ENCODE measurements around the gene LMOD1. TPM values are rescaled to one million over a fixed set of nuclear protein-coding genes. Genes with fewer than 3 reads are reported as not detected.

LMOD1 gene
- total and polyA plus RNA-seq, 2 of the 8 experiments (the other 6 are each of a cell fraction or from before 2014, with no cell fraction given) = 0.77 to 1.4 TPM

GRCh38 chr1:201982623-201983379 is 36.5 kb upstream of the LMOD1 start, which contains the start of gene RNPEP:
Gene RNPEP, plus strand, starts transcription at chr1:201982648. Its CDS starts 19 bp downstream, at chr1:201982667.
- H4K20me1 ChIP-seq (replicated peaks in 1 of 2; ENCODE audit: control insufficient read depth in 1 of 2, insufficient read depth in 2 of 2, low read length in 2 of 2) = peaks cover 0 to 2% of the 10 kb centered on the region in 2 experiments
- peak within 1 kb of the TSS; percentile 55 to 75 (median 70); a peak in 6 of 7 replicates for H3K9ac ChIP-seq (replicated peaks in 1 of 4; ENCODE audit: extremely low read depth in 1 of 4, low read depth in 3 of 4, low read length in 3 of 4)
- peak within 1 kb of the TSS; percentile 95 for H2AFZ ChIP-seq (ENCODE audit: low read length)
- H4K91ac ChIP-seq (replicated peaks; ENCODE audit: insufficient read length, low read length) = peak within 1 kb of the TSS; percentile 73
- H2AK5ac ChIP-seq (ENCODE audit: low read depth, low read length) = no peak within 1 kb of the TSS
- peak within 1 kb of the TSS; percentile 95 for H3K56ac ChIP-seq (replicated peaks; ENCODE audit: insufficient read length, low read depth, low read length)
- H3K18ac ChIP-seq (ENCODE audit: extremely low read depth, low read length) = peak within 1 kb of the TSS; percentile 95
- H3K23ac ChIP-seq (ENCODE audit: insufficient read length) = no peak within 1 kb of the TSS
- POLR2A ChIA-PET (ENCODE audit: partially characterized antibody) = interaction anchor here (0.6 to 2.6 kb wide), 12 partner anchors 9 to 104 kb away, joined by 3 to 11 read pairs (median 5); partner anchors contain the start of genes ELF3 and TIMM17A
- H2BK12ac ChIP-seq (ENCODE audit: low read depth, low read length) = peak within 1 kb of the TSS; percentile 27; the same call in 1 of the 2 replicates
- H3K14ac ChIP-seq (ENCODE audit: insufficient read length) = no peak within 1 kb of the TSS
- peaks cover 0 to 3% (median 0%) of the 10 kb centered on the region in 4 experiments; a peak in 1 of 7 replicates for H3K27me3 ChIP-seq (replicated peaks in 1 of 4; ENCODE audit: control insufficient read depth in 3 of 4, extremely low read depth in 1 of 4, insufficient read depth in 3 of 4, low read length in 3 of 4)
- CTCF ChIA-PET (ENCODE audit: partially characterized antibody) = interaction anchor here (0.7 to 7.3 kb wide), 11 partner anchors 10 to 140 kb away, joined by 3 to 44 read pairs (median 5); no protein-coding TSS in a partner anchor
- WGBS, 2 experiments (ENCODE audit: extremely low coverage in 1 of 2, insufficient coverage in 1 of 2, insufficient read length in 1 of 2, insufficient replicate concordance in 2 of 2, low coverage in 1 of 2, low lambda C conversion rate in 2 of 2, missing lambda C conversion rate in 1 of 2) = 2% methylated on average over 65 of the region's 80 CpGs; no CpG with 5 or more reads in 1 of the 2 experiments
- peak within 1 kb of the TSS; percentile 86 for H3K4me2 ChIP-seq (ENCODE audit: insufficient read depth in 1 of 2, low read depth in 2 of 2, low read length in 2 of 2)
- H3K27ac ChIP-seq (ENCODE audit: low read depth, low read length) = peak within 1 kb of the TSS; percentile 13; the same call in 1 of the 2 replicates
- peak within 1 kb of the TSS; percentile 76 for H4K8ac ChIP-seq (ENCODE audit: extremely low read depth, insufficient read depth, low read length)
- peaks cover 6% of the 10 kb centered on the region for H3K23me2 ChIP-seq (ENCODE audit: low read depth, low read length)
- peak within 1 kb of the TSS; percentile 83 for H3K4ac ChIP-seq (replicated peaks; ENCODE audit: insufficient read length, low read depth, low read length)
- H2BK15ac ChIP-seq (ENCODE audit: low read length) = peak within 1 kb of the TSS; percentile 98
- peaks cover 2% of the 10 kb centered on the region; the same call in 1 of the 2 replicates for H3K79me1 ChIP-seq (ENCODE audit: low read depth, low read length)
- H3K36me3 ChIP-seq (ENCODE audit: control insufficient read depth in 2 of 4, insufficient read depth in 4 of 4, low read length in 3 of 4) = no peaks in the 10 kb centered on the region
- DNase-seq (ENCODE audit: low read depth in 1 of 2, low spot score in 2 of 2) (peak in 1 of 2 experiments; percentile 85), FAIRE-seq (no peak)
- H3K4me3 ChIP-seq (ENCODE audit: extremely low read depth in 1 of 4, insufficient read depth in 2 of 4, low read depth in 3 of 4, low read length in 4 of 4) = peak within 1 kb of the TSS; percentile 78 to 87 (median 82)
- H2BK5ac ChIP-seq (ENCODE audit: low read depth, low read length) = no peak within 1 kb of the TSS; the same call in 1 of the 2 replicates
- H2BK120ac ChIP-seq (replicated peaks; ENCODE audit: low read depth, low read length) = no peak within 1 kb of the TSS
- no peaks in the 10 kb centered on the region for H3K9me3 ChIP-seq (ENCODE audit: insufficient read depth in 2 of 2, low read depth in 1 of 2, low read length in 1 of 2)
- H3K79me2 ChIP-seq (ENCODE audit: control insufficient read depth in 1 of 2, insufficient read depth in 2 of 2, low read length in 2 of 2) = peaks cover 3 to 38% of the 10 kb centered on the region in 2 experiments; a peak in 3 of 4 replicates
- H2BK20ac ChIP-seq (ENCODE audit: low read length) = no peak within 1 kb of the TSS; the same call in 1 of the 2 replicates
- H4K5ac ChIP-seq (ENCODE audit: insufficient read length, low read depth, low read length) = peak within 1 kb of the TSS; percentile 59
- H3K4me1 ChIP-seq (replicated peaks in 1 of 4; ENCODE audit: control insufficient read depth in 3 of 4, insufficient read depth in 4 of 4, low read length in 3 of 4) = peaks cover 0 to 4% (median 2%) of the 10 kb centered on the region in 4 experiments; a peak in 5 of 7 replicates
- TF ChIP-seq CHD1 (IDR thresholded peaks at IDR 0.05; ENCODE audit: low read depth, low read length) (no peak), SP2 (IDR thresholded peaks at IDR 0.05; ENCODE audit: low read length) (no peak), SP4 (IDR thresholded peaks at IDR 0.05; ENCODE audit: low read length) (no peak), SIRT6 (IDR thresholded peaks at IDR 0.05; ENCODE audit: low read length) (no peak), EP300 (IDR thresholded peaks at IDR 0.05; ENCODE audit: borderline replicate concordance in 1 of 2, low read depth in 2 of 2, low read length in 2 of 2) (0 out of 3 replicates have a peak, but pooled peaks of 1 of the 2 experiments have one; percentile 6), KDM1A (IDR thresholded peaks at IDR 0.05; ENCODE audit: borderline replicate concordance, low read length) (0 out of 2 replicates have a peak, but pooled peaks have one; percentile 13), RNF2 (IDR thresholded peaks at IDR 0.05; ENCODE audit: borderline replicate concordance, low read depth, low read length, missing control alignments, poor library complexity, severe bottlenecking) (no peak), SAP30 (IDR thresholded peaks at IDR 0.05; ENCODE audit: insufficient read depth, insufficient replicate concordance, low read length) (no peak), E2F6 (IDR thresholded peaks at IDR 0.05) (no peak)
